HG03175 (cell line): ENCODE results near the gene VEGFB.

ENCODE experiments used
- ATAC-seq: cut with Tn5 transposase; IDR thresholded peaks from one replicate; pipeline ENCODE4 v1.9.1; 2021; ENCODE audit warnings: mild to moderate bottlenecking, moderate library complexity; ENCODE audit not compliant: unreplicated experiment

VEGFB gene

GRCh38 chr11:64210301-64211020, 23.9 kb upstream of the VEGFB start:
- ATAC-seq = no peak

- no peak for ATAC-seq
Observed at GRCh38 chr11:64211181-64211872, 23.1 kb upstream of the VEGFB start.

GRCh38 chr11:64216879-64217278, 17.5 kb upstream of the VEGFB start:
- no peak for ATAC-seq

GRCh38 chr11:64218628-64219353, 15.6 kb upstream of the VEGFB start:
- ATAC-seq = no peak

- no peak for ATAC-seq
Observed at GRCh38 chr11:64219354-64219684, 15.1 kb upstream of the VEGFB start.

- no peak for ATAC-seq
Observed at GRCh38 chr11:64219755-64220154, 14.6 kb upstream of the VEGFB start.

GRCh38 chr11:64220271-64220670, 14.1 kb upstream of the VEGFB start:
- no peak for ATAC-seq

GRCh38 chr11:64220798-64221197, 13.6 kb upstream of the VEGFB start:
- ATAC-seq = no peak

GRCh38 chr11:64222651-64223000, 11.8 kb upstream of the VEGFB start:
- no peak for ATAC-seq

GRCh38 chr11:64223001-64223651, 11.3 kb upstream of the VEGFB start:
- no peak for ATAC-seq

- ATAC-seq = no peak
Observed at GRCh38 chr11:64224151-64224890, 10.1 kb upstream of the VEGFB start.

GRCh38 chr11:64224891-64225607, 9.3 kb upstream of the VEGFB start:
- ATAC-seq = no peak

- peak; percentile 51 for ATAC-seq
Observed at GRCh38 chr11:64225608-64226506, 8.5 kb upstream of the VEGFB start, which contains the start of the genes NUDT22 and TRPT1. TSS of gene NUDT22 (plus strand) at chr11:64226274. CDS start at chr11:64226653, 379 bp downstream. TSS of gene TRPT1 (minus strand) at chr11:64226186. CDS start at chr11:64225860, 326 bp downstream.

GRCh38 chr11:64226507-64227051, 7.8 kb upstream of the VEGFB start:
- no peak for ATAC-seq

- no peak for ATAC-seq
Observed at GRCh38 chr11:64227405-64227956, 6.9 kb upstream of the VEGFB start.

- ATAC-seq = no peak
Observed at GRCh38 chr11:64229090-64229743, 5.2 kb upstream of the VEGFB start.

- ATAC-seq = no peak
Observed at GRCh38 chr11:64229744-64230170, 4.6 kb upstream of the VEGFB start.
